IMR-90 (cell line): Measurements from ENCODE around the gene CXCL3. TPM values are rescaled to one million over a fixed set of nuclear protein-coding genes. Genes with fewer than 3 reads are reported as not detected.
A peak's percentile ranks its signal among the peaks of the same experiment; 100 is the strongest.

Experiments used
- ATAC-seq: fragments of 200-7000 bp; cut with Tn5 transposase; 2 replicates; pipeline ENCODE4 v1.9.1; 2020; ENCODE audit warnings: low read depth, mild to moderate bottlenecking, moderate library complexity
- BruUV-seq: library from RNA; stranded (reverse); fragments of 400-500 nt; replicated peaks from 2 replicates; lab custom pipeline; 2021; lab: Mats Ljungman, UMichigan
- CTCF ChIA-PET: fragments of 300-600 bp; formaldehyde crosslinking; extraction: SDS; loops from one replicate; lab custom pipeline; 2021; ENCODE audit warnings: antibody characterized with exemption; lab: Yijun Ruan, JAX
- POLR2A ChIA-PET: fragments of 300-600 bp; sonication (Branson Sonifier 250); formaldehyde crosslinking; loops from one replicate; lab custom pipeline; 2022; ENCODE audit warnings: antibody characterized with exemption; ENCODE audit not compliant: unreplicated experiment; lab: Charles Lee
- DNase-seq: peaks from one replicate; pipeline ENCODE4 v3.0.0; 2013
- H2AFZ ChIP-seq: replicated peaks from 2 replicates; pipeline ENCODE3; 2013; ENCODE audit warnings: low read length, mild to moderate bottlenecking; ENCODE audit not compliant: poor library complexity
- H2AK5ac ChIP-seq: 2 replicates; pipeline ENCODE4 v1.6.1; 2013; ENCODE audit warnings: low read depth, low read length, inconsistent platforms
- H2AK9ac ChIP-seq: replicated peaks from 2 replicates; pipeline ENCODE3; 2013; ENCODE audit warnings: mild to moderate bottlenecking, low read depth, low read length, moderate library complexity; ENCODE audit not compliant: poor library complexity
- H2BK120ac ChIP-seq: 2 replicates; pipeline ENCODE4 v1.6.1; 2013; ENCODE audit warnings: low read depth, low read length, inconsistent platforms
- H2BK15ac ChIP-seq: 3 replicates; pipeline ENCODE4 v1.6.1; 2013; ENCODE audit warnings: low read depth, low read length, inconsistent platforms
- H2BK20ac ChIP-seq: 2 replicates; pipeline ENCODE4 v1.6.1; 2013; ENCODE audit warnings: low read depth, mild to moderate bottlenecking, inconsistent platforms, low read length, moderate library complexity
- H2BK5ac ChIP-seq: 2 replicates; pipeline ENCODE4 v1.6.1; 2013; ENCODE audit warnings: mild to moderate bottlenecking, low read depth, low read length, inconsistent platforms; ENCODE audit not compliant: poor library complexity, severe bottlenecking
- H3K14ac ChIP-seq: replicated peaks from 2 replicates; pipeline ENCODE4 v1.6.1; 2013; ENCODE audit warnings: low read depth, low read length, inconsistent platforms
- H3K18ac ChIP-seq: 2 replicates; pipeline ENCODE4 v1.6.1; 2013; ENCODE audit warnings: low read depth, low read length, control low read depth
- H3K23ac ChIP-seq: 2 replicates; pipeline ENCODE4 v1.6.1; 2013; ENCODE audit warnings: low read depth, low read length, inconsistent platforms
- H3K27ac ChIP-seq: 2 replicates; pipeline ENCODE4 v1.5.1; 2013; ENCODE audit warnings: mild to moderate bottlenecking, control low read depth, low read length; ENCODE audit not compliant: insufficient read depth
- H3K27me3 ChIP-seq: 2 replicates; pipeline ENCODE4 v1.6.1; 2013; ENCODE audit warnings: low read length; ENCODE audit not compliant: control insufficient read depth, insufficient read depth
- H3K36me3 ChIP-seq: 2 replicates; pipeline ENCODE4 v1.6.1; 2013; ENCODE audit warnings: low read length, mixed read lengths; ENCODE audit not compliant: control insufficient read depth, insufficient read depth
- H3K4ac ChIP-seq: 2 replicates; pipeline ENCODE4 v1.6.1; 2013; ENCODE audit warnings: low read depth, low read length, inconsistent platforms
- H3K4me1 ChIP-seq: 2 replicates; pipeline ENCODE4 v1.6.1; 2013; ENCODE audit warnings: low read length, mixed read lengths; ENCODE audit not compliant: control insufficient read depth, insufficient read depth
- H3K4me2 ChIP-seq: 2 replicates; pipeline ENCODE4 v1.6.1; 2013; ENCODE audit warnings: low read depth, mild to moderate bottlenecking, control low read depth, low read length, moderate library complexity
- H3K4me3 ChIP-seq: 2 replicates; pipeline ENCODE4 v1.5.1; 2013; ENCODE audit warnings: low read depth, mild to moderate bottlenecking, control low read depth, low read length, moderate library complexity; ENCODE audit not compliant: insufficient read depth
- H3K56ac ChIP-seq: 2 replicates; pipeline ENCODE4 v1.6.1; 2013; ENCODE audit warnings: low read length, inconsistent platforms; ENCODE audit not compliant: insufficient read depth; ENCODE audit errors: extremely low read depth
- H3K79me1 ChIP-seq, 2 experiments: 2 replicates each; pipeline ENCODE4 v1.6.1; 2013; ENCODE audit warnings: low read length in 2 of 2, inconsistent platforms in 1 of 2, low read depth in 1 of 2
- H3K9ac ChIP-seq: 2 replicates; pipeline ENCODE4 v1.6.1; 2013; ENCODE audit warnings: low read depth, low read length, control low read depth
- H3K9me1 ChIP-seq: 2 replicates; pipeline ENCODE4 v1.6.1; 2013; ENCODE audit warnings: low read length, inconsistent platforms; ENCODE audit not compliant: insufficient read depth
- H3K9me3 ChIP-seq: 2 replicates; pipeline ENCODE4 v1.6.1; 2013; ENCODE audit warnings: low read length; ENCODE audit not compliant: control insufficient read depth, insufficient read depth
- H4K20me1 ChIP-seq: 2 replicates; pipeline ENCODE4 v1.6.1; 2013; ENCODE audit warnings: low read length, inconsistent platforms; ENCODE audit not compliant: insufficient read depth
- H4K5ac ChIP-seq: 2 replicates; pipeline ENCODE4 v1.6.1; 2013; ENCODE audit warnings: mild to moderate bottlenecking, low read depth, low read length, control low read depth
- H4K8ac ChIP-seq, 2 experiments: 2 replicates each; pipeline ENCODE4 v1.6.1; 2013; ENCODE audit warnings: low read depth in 2 of 2, low read length in 2 of 2, control low read depth in 1 of 2, inconsistent platforms in 1 of 2
- H4K91ac ChIP-seq: 2 replicates; pipeline ENCODE4 v1.6.1; 2013; ENCODE audit warnings: low read depth, low read length, inconsistent platforms; ENCODE audit not compliant: insufficient read depth
- NFE2L2 ChIP-seq: fragments of 150-350 bp; IDR thresholded peaks from 2 replicates; pipeline ENCODE4 v1.6.1; 2016; ENCODE audit warnings: low read depth, mild to moderate bottlenecking, low read length
- RAD21 ChIP-seq: IDR thresholded peaks from 2 replicates; pipeline ENCODE4 v1.6.1; 2012; ENCODE audit warnings: low read length, improper control_type of control experiment
- RCOR1 ChIP-seq: IDR thresholded peaks from 2 replicates; pipeline ENCODE4 v1.6.1; 2012; ENCODE audit warnings: mild to moderate bottlenecking, low read length, improper control_type of control experiment; ENCODE audit not compliant: insufficient replicate concordance
- RFX5 ChIP-seq: IDR thresholded peaks from 2 replicates; pipeline ENCODE4 v1.8.0; 2012; ENCODE audit warnings: low read depth, mild to moderate bottlenecking, low read length, moderate library complexity
- SMC3 ChIP-seq: fragments of 150-350 bp; IDR thresholded peaks from 2 replicates; pipeline ENCODE4 v1.6.1; 2016; ENCODE audit warnings: low read depth, mild to moderate bottlenecking, antibody characterized with exemption, low read length, moderate library complexity
- WGBS, 2 experiments: methylation state at CpG; one replicate each; pipeline versions ENCODE4 v1.1.5 to v1.1.7; 2013; ENCODE audit warnings: missing lambda C conversion rate in 2 of 2; ENCODE audit not compliant: insufficient read length in 1 of 2; ENCODE audit errors: extremely low coverage in 2 of 2; 5-methylcytosine and 5-hydroxymethylcytosine counted together
- dilution Hi-C: fragments of 300-500 bp; cut with HindIII; formaldehyde crosslinking; loops from one replicate; pipeline ENCODE4 v1.14.3; 2018; ENCODE audit warnings: low sequenced_read_pairs; ENCODE audit not compliant: unreplicated experiment
- in situ Hi-C: fragments of 300-500 bp; cut with MboI; formaldehyde crosslinking; loops from 3 replicates; pipeline ENCODE4 v1.14.3; 2019; ENCODE audit warnings: low sequenced_read_pairs, inconsistent platforms, mixed read lengths
- intact Hi-C: fragments of 100-400 bp; cut with micrococcal nuclease; formaldehyde crosslinking; loops from 2 replicates; pipeline ENCODE4 v1.10.0; 2022
- polyA plus RNA-seq, 3 experiments: library from polyadenylated mRNA; depleted of rRNA; stranded (reverse); fragments of >200 nt; gene quantifications; 2 replicates each; pipeline ENCODE4 v1.2.3, GENCODE V29; 2012; ENCODE audit warnings: low replicate concordance in 1 of 3
- total RNA-seq: library from RNA; depleted of rRNA; stranded (reverse); fragments of >200 nt; gene quantifications from 2 replicates; pipeline ENCODE4 v1.2.3, GENCODE V29; 2012

CXCL3 gene
- total and polyA plus RNA-seq, 2 of the 4 experiments (the other 2 are of a cell fraction), result 0.18 to 0.74 TPM

DNA sequence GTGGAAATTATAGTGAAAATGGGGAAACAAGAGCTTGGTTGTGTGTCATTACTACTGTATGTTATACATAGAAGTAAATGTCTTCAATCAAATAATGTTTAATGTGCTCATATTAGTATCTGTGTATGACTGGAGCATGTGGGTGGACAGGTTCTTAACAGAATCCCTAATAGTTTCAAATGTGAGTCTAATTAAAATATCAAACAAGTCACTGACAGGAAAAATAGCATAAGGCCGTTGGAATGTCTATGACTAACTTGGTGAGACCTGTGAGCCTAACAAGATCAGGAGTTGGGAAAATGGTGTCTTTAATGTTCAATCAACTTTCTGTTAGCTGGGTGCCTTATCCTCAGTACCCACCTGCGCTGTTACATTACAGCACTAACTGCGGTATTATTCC, 6.2 kb upstream of the CXCL3 start:
- Histone ChIP-seq H4K91ac (no peak overlapping the region), H2BK15ac (no peak overlapping the region), H2AK9ac (no peak overlapping the region), H4K20me1 (no peaks in the 10 kb centered on the region), H3K27ac (no peak overlapping the region), H3K23ac (no peak overlapping the region), H2BK5ac (no peak overlapping the region), H3K9ac (no peak overlapping the region), H3K18ac (no peak overlapping the region), H3K27me3 (no peaks in the 10 kb centered on the region), H3K56ac (no peak overlapping the region), H3K4me3 (no peak overlapping the region), H3K14ac (no peak overlapping the region), H4K5ac (no peak overlapping the region), H3K4me1 (no peaks in the 10 kb centered on the region; the same call in 1 of the 2 replicates), H3K4ac (no peak overlapping the region), H2BK120ac (no peak overlapping the region), H2BK20ac (no peak overlapping the region), H3K9me3 (peaks cover 2% of the 10 kb centered on the region; the same call in 1 of the 2 replicates), H3K9me1 (no peaks in the 10 kb centered on the region), H2AFZ (no peak overlapping the region), H3K79me1 (no peaks in the 10 kb centered on the region), H4K8ac (no peak overlapping the region), H3K36me3 (no peaks in the 10 kb centered on the region), H2AK5ac (no peak overlapping the region), H3K4me2 (no peak overlapping the region)
- ATAC-seq, result no peak
- CTCF ChIA-PET, result no interaction called here
- no TSS peak for BruUV-seq
- dilution Hi-C loops, result no loop called here
- WGBS, 2 experiments, result no CpG with 5 or more reads among the region's 3 CpGs
- in situ Hi-C loops, result no loop called here
- intact Hi-C loops, result no loop called here
- POLR2A ChIA-PET, result no interaction called here
- peak; percentile 59 for DNase-seq
- TF ChIP-seq SMC3 (no peak), RAD21 (no peak), RFX5 (no peak), NFE2L2 (no peak), RCOR1 (no peak)
